Measurements from ENCODE around the gene SRL.
"Not testable (repeated sequence)": the region's sequence is repeated elsewhere in the genome, so short reads cannot be mapped to it uniquely, and the experiment has no call there.

Gene SRL

DNA sequence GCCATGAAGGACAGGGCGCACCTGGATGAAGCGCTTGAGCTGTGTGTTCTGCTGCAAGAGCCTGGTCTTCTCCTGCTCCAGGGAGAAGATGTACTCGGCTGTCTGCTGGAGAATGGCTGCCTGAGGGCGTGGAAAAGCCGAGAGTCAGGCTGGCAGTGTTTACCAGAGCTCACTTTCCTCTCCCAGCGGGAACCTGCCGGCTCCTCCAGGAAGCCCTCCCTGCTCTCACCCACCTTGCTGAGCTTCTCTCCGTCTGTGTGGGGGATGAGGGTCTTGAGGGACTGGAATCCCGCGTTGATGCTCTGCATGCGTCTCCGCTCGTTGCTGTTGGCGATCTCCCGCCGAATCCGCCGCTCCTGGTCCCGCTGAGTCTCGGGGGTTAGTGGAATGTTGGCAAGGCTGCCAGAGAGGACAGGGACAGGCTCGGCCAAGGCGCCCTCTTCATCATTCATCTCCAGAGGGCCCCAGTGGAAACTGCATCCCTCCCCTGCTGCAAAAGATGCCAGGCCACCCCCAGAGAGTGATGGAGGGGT lies 20.5 kb upstream of the SRL start:
- TF ChIP-seq, protein P1, sequence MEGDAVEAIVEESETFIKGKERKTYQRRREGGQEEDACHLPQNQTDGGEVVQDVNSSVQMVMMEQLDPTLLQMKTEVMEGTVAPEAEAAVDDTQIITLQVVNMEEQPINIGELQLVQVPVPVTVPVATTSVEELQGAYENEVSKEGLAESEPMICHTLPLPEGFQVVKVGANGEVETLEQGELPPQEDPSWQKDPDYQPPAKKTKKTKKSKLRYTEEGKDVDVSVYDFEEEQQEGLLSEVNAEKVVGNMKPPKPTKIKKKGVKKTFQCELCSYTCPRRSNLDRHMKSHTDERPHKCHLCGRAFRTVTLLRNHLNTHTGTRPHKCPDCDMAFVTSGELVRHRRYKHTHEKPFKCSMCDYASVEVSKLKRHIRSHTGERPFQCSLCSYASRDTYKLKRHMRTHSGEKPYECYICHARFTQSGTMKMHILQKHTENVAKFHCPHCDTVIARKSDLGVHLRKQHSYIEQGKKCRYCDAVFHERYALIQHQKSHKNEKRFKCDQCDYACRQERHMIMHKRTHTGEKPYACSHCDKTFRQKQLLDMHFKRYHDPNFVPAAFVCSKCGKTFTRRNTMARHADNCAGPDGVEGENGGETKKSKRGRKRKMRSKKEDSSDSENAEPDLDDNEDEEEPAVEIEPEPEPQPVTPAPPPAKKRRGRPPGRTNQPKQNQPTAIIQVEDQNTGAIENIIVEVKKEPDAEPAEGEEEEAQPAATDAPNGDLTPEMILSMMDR (IDR thresholded peaks at IDR 0.05; ENCODE audit: low read depth, low read length, missing control alignments) = no peak
- H3K4me3 ChIP-seq (replicated peaks; ENCODE audit: low read depth, low read length) = no peak overlapping the region
- DNase-seq (ENCODE audit: extremely low read depth, low read depth) = no peak

DNA sequence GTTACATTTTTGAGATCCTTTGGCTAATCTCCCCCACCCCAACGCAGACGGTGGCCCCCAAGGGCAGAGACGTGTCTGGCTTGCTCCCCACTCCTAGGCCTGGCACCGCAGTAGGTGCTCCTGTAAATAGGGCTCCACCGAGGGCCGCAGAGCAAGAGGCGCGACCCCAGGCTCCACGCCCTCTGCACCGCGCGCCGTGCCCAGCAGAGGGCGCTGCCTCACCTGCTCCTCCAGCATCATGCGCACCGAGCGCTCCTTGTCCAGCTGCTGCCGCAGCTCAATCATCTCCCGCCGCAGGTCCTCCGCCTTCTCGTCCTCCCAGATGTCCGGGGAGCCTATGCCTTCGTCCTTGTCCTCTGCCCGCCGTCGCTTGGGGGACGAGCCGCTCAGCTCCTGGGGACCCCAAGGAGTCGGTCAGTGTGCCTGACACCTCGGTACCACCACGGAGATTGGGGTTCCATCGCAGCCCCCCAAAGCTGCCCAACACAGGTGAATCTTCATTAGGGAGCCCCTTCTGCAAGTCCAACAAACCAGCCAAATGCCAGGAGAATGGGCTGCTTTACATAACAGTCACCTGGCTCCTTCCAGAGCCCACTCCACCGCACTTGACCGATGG lies 19.8 kb upstream of the SRL start:
- TF ChIP-seq, protein P1 (IDR thresholded peaks at IDR 0.05; ENCODE audit: low read depth, low read length, missing control alignments) = peak; percentile 60
- no peak for DNase-seq (ENCODE audit: extremely low read depth, low read depth)
- H3K4me3 ChIP-seq (replicated peaks; ENCODE audit: low read depth, low read length) = no peak overlapping the region

DNA sequence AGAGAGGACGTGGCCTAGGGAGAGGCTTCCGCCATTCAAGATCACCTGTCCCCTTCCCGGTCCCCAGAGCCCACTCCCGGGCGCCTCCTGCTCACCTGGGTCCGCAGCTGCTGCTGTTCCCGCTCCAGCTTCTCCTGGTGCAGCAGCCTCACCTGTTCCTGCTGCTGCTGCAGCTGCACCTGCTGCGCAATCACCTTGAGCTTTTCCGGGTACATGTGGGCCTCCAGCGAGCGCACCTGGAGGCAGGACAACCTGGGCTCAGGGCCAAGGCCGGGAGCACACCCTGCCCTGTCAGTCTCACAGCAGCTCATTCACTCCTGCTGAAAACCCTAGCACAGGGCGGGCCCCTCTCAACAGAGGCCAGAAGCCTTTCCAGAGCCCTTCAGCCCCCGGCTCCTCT lies 18.5 kb upstream of the SRL start:
- TF ChIP-seq, protein P1 (IDR thresholded peaks at IDR 0.05; ENCODE audit: low read depth, low read length, missing control alignments) = no peak
- no peak overlapping the region for H3K4me3 ChIP-seq (replicated peaks; ENCODE audit: low read depth, low read length)
- no peak for DNase-seq (ENCODE audit: extremely low read depth, low read depth)

DNA sequence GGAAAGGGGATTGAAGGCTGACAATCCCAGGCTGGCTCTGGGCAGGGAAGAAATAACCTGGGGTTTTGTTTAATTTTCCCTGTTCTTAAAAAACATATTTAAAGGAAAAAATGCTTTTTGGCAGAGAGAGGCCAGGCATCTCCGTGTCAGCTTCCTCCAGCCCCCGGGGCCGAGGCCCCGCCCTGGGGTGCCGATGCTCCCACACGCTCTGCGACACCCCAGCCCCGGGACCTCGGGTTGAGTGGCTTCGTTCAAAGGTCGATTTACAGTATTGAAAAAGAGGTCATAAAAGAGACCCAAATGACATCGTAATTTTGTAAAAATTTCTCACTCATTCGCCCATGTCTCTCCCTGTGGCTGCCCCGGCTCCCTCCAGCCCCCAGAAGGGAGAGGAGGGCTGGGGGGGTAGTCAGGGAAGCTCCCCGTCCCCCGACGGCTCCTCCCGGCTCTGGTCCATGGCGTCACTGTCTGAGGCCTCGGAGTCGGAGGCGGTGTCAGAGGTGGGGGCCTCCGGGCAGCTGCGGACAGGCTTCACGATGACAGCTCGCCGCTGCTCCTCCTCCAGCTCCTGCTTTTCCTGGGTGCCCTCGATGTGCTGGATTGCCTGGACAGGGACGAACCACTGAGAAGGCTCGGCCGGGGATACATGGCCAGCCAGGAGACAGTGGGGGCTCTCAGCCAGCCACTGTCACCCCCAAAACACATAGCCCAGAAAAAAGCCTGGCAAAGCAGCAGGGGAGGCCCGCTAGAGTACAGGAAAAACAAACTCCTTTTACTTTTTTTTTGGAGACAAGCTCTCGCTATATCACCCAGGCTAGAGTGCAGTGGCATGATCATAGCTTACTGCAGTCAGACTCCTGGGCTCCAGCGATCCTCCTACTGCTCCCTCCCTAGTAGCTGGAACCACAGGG lies 16.0 kb upstream of the SRL start:
- no peak for DNase-seq (ENCODE audit: extremely low read depth, low read depth)
- H3K4me3 ChIP-seq (replicated peaks; ENCODE audit: low read depth, low read length) = no peak overlapping the region

DNA sequence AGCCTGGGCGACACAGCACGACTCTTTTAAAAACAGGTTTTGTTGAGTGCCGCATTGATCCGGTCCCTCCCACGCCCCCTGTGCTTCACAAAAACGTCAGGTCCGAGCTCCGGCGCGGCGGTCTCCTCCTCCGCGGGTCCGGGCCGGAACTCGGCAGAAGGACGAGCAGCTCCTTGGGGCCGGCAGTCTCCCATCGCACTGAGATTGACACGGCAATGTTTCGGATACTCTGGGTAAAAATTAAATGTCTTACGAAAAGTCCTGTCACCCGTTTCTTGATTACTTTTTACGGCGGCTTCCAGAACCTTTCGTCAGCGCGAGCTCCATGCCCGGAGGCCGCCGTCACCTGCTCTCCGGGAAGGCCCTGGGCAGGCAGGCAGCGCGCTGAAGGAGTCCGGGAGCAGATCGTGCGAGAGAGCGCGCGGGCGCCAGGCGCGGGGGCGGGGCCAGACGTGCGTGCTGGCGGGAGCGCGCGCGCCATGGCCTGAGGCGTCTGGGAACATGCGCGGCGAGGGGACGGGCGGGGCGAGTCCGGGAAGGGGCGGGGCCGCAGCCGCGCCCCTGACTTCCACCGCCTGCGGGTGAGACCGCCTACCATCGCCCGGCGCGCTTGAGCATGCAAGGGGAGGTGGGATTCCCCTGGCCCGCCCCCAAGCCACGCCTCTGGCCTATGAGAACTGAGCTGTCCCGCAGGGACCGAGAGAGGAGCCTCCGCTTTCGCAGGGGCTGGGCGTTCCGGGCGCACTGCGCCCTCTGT lies 11.7 kb upstream of the SRL start:
- TF ChIP-seq, protein P1 (IDR thresholded peaks at IDR 0.05; ENCODE audit: low read depth, low read length, missing control alignments) = no peak
- DNase-seq (ENCODE audit: extremely low read depth, low read depth) = peak; percentile 94
- peak overlapping the region; percentile 62 for H3K4me3 ChIP-seq (replicated peaks; ENCODE audit: low read depth, low read length)

More for the DNA sequence above, 16.0 kb upstream of the SRL start:
- TF ChIP-seq, protein P1 (IDR thresholded peaks at IDR 0.05; ENCODE audit: low read depth, low read length, missing control alignments) = no peak

DNA sequence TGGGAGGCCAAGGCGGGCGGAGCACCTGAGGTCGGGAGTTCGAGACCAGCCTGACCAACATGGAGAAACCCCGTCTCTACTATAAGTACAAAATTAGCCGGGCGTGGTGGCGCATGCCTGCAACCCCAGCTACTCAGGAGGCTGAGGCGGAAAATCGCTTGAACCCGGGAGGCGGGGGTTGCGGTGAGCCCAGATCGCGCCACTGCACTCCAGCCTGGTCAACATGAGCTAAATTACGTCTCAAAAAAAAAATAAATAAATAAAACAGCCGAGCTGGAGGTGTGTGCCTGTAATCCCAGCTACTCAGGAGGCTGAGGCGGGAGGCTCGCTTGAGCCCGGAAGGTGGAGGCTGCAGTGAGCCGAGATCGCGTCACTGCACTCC lies 11.1 kb upstream of the SRL start:
- H3K4me3 ChIP-seq (replicated peaks; ENCODE audit: low read depth, low read length) = peak overlapping the region; percentile 62
- not testable (repeated sequence) for DNase-seq (ENCODE audit: extremely low read depth, low read depth)
